HepG2 (cell line): Measurements from ENCODE around the gene NRL. TPM values are rescaled to one million over a fixed set of nuclear protein-coding genes. Genes with fewer than 3 reads are reported as not detected.
A peak's percentile ranks its signal among the peaks of the same experiment; 100 is the strongest.

ENCODE experiments used
- AKNA ChIP-seq: sonication (generic); formaldehyde crosslinking; IDR thresholded peaks from 2 replicates; pipeline ENCODE4 v1.4.0; 2020; ENCODE audit warnings: missing genetic modification reagents, borderline replicate concordance
- GABPB1 ChIP-seq: IDR thresholded peaks from 2 replicates; pipeline ENCODE4 v1.6.1; 2016; ENCODE audit warnings: mild to moderate bottlenecking, missing genetic modification reagents, moderate library complexity, missing compliant biosample characterization
- GMEB2 ChIP-seq: IDR thresholded peaks from 2 replicates; pipeline ENCODE4 v1.6.1; 2016; ENCODE audit warnings: missing biosample characterization, missing genetic modification reagents, low read depth
- JUNB ChIP-seq: sonication (generic); formaldehyde crosslinking; IDR thresholded peaks from 2 replicates; pipeline ENCODE4 v1.8.0; 2022; ENCODE audit warnings: missing genetic modification reagents, mild to moderate bottlenecking, borderline replicate concordance
- NFKBIZ ChIP-seq: IDR thresholded peaks from 2 replicates; pipeline ENCODE4 v1.6.1; 2018; ENCODE audit warnings: missing genetic modification reagents, missing compliant biosample characterization
- PLRG1 ChIP-seq: fragments of 450-650 bp; conservative IDR thresholded peaks from 2 replicates; pipeline ENCODE4 v1.6.1; 2016
- SMARCC2 ChIP-seq: fragments of 450-650 bp; IDR thresholded peaks from 2 replicates; pipeline ENCODE4 v1.6.1; 2017; ENCODE audit warnings: antibody characterized with exemption, mild to moderate bottlenecking
- SOX13 ChIP-seq, 3 experiments: fragments of 450-650 bp in 1 of 3; sonication (generic) in 1 of 3; formaldehyde crosslinking in 1 of 3; IDR thresholded peaks in 2 of 3; conservative IDR thresholded peaks in 1 of 3; 2 replicates each; pipeline versions ENCODE4 v1.5.0 to v1.6.1; 2016 to 2020; ENCODE audit warnings: antibody characterized with exemption in 1 of 3, mild to moderate bottlenecking in 1 of 3, missing compliant biosample characterization in 1 of 3, missing genetic modification reagents in 1 of 3, moderate library complexity in 1 of 3
- TGIF2 ChIP-seq: IDR thresholded peaks from 2 replicates; pipeline ENCODE4 v1.6.1; 2016; ENCODE audit warnings: control low read depth, missing compliant biosample characterization
- WIZ ChIP-seq: sonication (generic); formaldehyde crosslinking; IDR thresholded peaks from 2 replicates; pipeline ENCODE4 v1.5.1; 2020; ENCODE audit warnings: mild to moderate bottlenecking, missing genetic modification reagents
- ZBTB21 ChIP-seq: sonication (generic); formaldehyde crosslinking; IDR thresholded peaks from 2 replicates; pipeline ENCODE4 v1.4.0; 2020; ENCODE audit warnings: missing genetic modification reagents
- ZNF136 ChIP-seq: sonication (generic); formaldehyde crosslinking; IDR thresholded peaks from 2 replicates; pipeline ENCODE4 v1.8.1; 2022; ENCODE audit warnings: low read depth, mild to moderate bottlenecking, moderate library complexity, missing genetic modification reagents
- ZNF225 ChIP-seq: sonication (generic); formaldehyde crosslinking; IDR thresholded peaks from 2 replicates; pipeline ENCODE4 v1.4.0; 2020; ENCODE audit warnings: mild to moderate bottlenecking, missing genetic modification reagents
- ZNF350 ChIP-seq: sonication (generic); formaldehyde crosslinking; IDR thresholded peaks from 2 replicates; pipeline ENCODE4 v1.4.0; 2020; ENCODE audit warnings: mild to moderate bottlenecking, low read depth, missing genetic modification reagents, borderline replicate concordance
- ZNF543 ChIP-seq: sonication (generic); formaldehyde crosslinking; IDR thresholded peaks from 2 replicates; pipeline ENCODE4 v1.4.0; 2020; ENCODE audit warnings: mild to moderate bottlenecking, missing genetic modification reagents
- ZNF597 ChIP-seq: sonication (generic); formaldehyde crosslinking; IDR thresholded peaks from 2 replicates; pipeline ENCODE4 v1.5.0; 2020; ENCODE audit warnings: missing genetic modification reagents
- ZNF713 ChIP-seq: sonication (generic); formaldehyde crosslinking; IDR thresholded peaks from 2 replicates; pipeline ENCODE4 v1.4.0; 2020; ENCODE audit warnings: mild to moderate bottlenecking, missing genetic modification reagents
- ZNF839 ChIP-seq: sonication (generic); formaldehyde crosslinking; IDR thresholded peaks from 2 replicates; pipeline ENCODE4 v1.4.0; 2020; ENCODE audit warnings: missing genetic modification reagents, mild to moderate bottlenecking, borderline replicate concordance
- polyA plus RNA-seq, 8 experiments: library from polyadenylated mRNA; depleted of rRNA in 3 of 8; stranded (reverse) in 7 of 8; unstranded in 1 of 8; fragments of >200 nt; fragmentation: Illumina TruSeq in 4 of 8; extraction: Trizol in 4 of 8; gene quantifications; 2 replicates each; pipeline versions ENCODE4 v1.2.1 to v1.2.3, GENCODE V29; 2011 to 2016; ENCODE audit warnings: low read depth in 4 of 8, missing spikeins in 1 of 8, mixed read lengths in 1 of 8; ENCODE audit not compliant: insufficient read depth in 1 of 8
- total RNA-seq, 5 experiments: library from RNA; depleted of rRNA; stranded (reverse); fragments of >200 nt; fragmentation: Illumina TruSeq; extraction: Trizol; gene quantifications; 2 replicates each; pipeline ENCODE4 v1.2.3, GENCODE V29; 2016; ENCODE audit warnings: low read depth in 1 of 5
- TF ChIP-seq, protein P1 (sequence below): sonication (generic); formaldehyde crosslinking; conservative IDR thresholded peaks from 2 replicates; pipeline ENCODE4 v1.8.1; 2023; ENCODE audit warnings: missing genetic modification reagents

Gene NRL
- total and polyA plus RNA-seq, 2 of the 13 experiments (the other 11 are each of a cell fraction or from before 2014, with no cell fraction given) = 2.5 to 4.7 TPM

DNA sequence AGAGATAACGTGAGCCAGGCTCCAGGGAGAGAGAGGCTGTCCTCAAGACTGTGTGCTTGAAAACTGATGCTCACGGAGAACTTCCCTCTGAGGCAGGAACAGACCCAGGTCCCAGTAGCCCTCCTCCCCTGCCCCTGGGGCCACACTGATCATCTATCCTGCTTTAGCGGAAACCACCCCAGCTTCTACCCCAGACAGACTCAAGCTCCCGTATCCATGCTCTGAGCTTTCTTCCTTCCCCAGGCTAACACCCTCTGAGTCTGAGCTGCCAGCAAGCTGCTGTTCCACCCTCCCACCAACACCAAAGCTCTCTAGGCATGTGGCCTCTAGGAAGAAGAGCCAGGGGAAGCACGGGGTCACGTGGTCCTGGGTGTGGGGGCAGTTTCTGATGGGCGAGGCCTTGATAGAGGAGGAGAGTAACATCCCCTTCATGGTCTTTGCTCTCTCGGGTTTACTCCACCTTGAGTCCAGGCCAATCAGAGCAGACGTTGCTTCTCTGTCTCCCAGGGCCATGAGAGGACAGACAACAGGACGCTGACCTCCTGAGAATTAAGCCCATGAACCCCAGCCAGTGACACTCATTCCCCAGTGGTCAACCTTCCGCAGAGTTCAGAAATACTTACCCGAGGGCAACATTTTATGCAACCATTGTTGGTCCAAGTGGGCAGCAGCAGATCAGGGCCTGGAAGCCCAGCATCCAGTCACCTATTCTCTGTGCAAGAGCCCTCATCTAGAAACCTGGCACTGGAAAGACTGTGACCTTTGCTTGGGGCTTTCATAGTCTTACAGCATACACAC, 19.3 kb downstream of the NRL start (continued):
- TF ChIP-seq AKNA = no peak
- peak; percentile 80 for TF ChIP-seq GABPB1
- TF ChIP-seq, protein P1, sequence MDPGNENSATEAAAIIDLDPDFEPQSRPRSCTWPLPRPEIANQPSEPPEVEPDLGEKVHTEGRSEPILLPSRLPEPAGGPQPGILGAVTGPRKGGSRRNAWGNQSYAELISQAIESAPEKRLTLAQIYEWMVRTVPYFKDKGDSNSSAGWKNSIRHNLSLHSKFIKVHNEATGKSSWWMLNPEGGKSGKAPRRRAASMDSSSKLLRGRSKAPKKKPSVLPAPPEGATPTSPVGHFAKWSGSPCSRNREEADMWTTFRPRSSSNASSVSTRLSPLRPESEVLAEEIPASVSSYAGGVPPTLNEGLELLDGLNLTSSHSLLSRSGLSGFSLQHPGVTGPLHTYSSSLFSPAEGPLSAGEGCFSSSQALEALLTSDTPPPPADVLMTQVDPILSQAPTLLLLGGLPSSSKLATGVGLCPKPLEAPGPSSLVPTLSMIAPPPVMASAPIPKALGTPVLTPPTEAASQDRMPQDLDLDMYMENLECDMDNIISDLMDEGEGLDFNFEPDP = no peak
- TF ChIP-seq SOX13 (IDR thresholded peaks at IDR 0.05) = peak; percentile 74
- TF ChIP-seq SOX13 (CRISPR knock-in tag; conservative IDR thresholded peaks at IDR 0.05 in 1 of 2, IDR thresholded peaks at IDR 0.05 in 1 of 2) = peak; percentile 82 to 96
- TF ChIP-seq PLRG1 = no peak
- peak; percentile 98 for TF ChIP-seq TGIF2 (CRISPR knock-in tag)
- TF ChIP-seq ZBTB21 = peak; percentile 78
- no peak; the same call in 1 of the 2 replicates for TF ChIP-seq GMEB2 (CRISPR knock-in tag)
- TF ChIP-seq ZNF136 (CRISPR knock-in tag) = peak; percentile 98
- peak; percentile 96 for TF ChIP-seq NFKBIZ (CRISPR knock-in tag)
- TF ChIP-seq JUNB = no peak
- no peak for TF ChIP-seq ZNF597
- TF ChIP-seq ZNF713 (CRISPR knock-in tag) = peak; percentile 81
- TF ChIP-seq ZNF839 (CRISPR knock-in tag) = no peak
- TF ChIP-seq ZNF225 (CRISPR knock-in tag) = peak; percentile 94; the same call in 1 of the 2 replicates
- TF ChIP-seq ZNF350 = peak; percentile 97
- peak; percentile 98 for TF ChIP-seq ZNF543 (CRISPR knock-in tag)
- 0 out of 2 replicates have a peak, but pooled peaks have one; percentile 80 for TF ChIP-seq SMARCC2
- TF ChIP-seq WIZ = peak; percentile 80
